Activated CD8-positive, alpha-beta T cell treated with anti-CD3 and anti-CD28 coated beads, Interleukin-2, amount 10 ng/mL, durations not matched to agents 7 days and 5 days (primary cell): ENCODE measurements around the gene SPATA17. TPM values are rescaled to one million over a fixed set of nuclear protein-coding genes. Genes with fewer than 3 reads are reported as not detected.

Experiments
- ATAC-seq: fragments of 150-1000 bp; cut with Tn5 transposase; one replicate; pipeline ENCODE4 v1.10.0; 2021; ENCODE audit warnings: moderate library complexity
- CTCF ChIA-PET: fragments of 350-600 bp; sonication (Branson Sonifier 250); formaldehyde crosslinking; loops from one replicate; lab custom pipeline; 2021; ENCODE audit warnings: antibody characterized with exemption; lab: Charles Lee
- POLR2A ChIA-PET: fragments of 350-600 bp; sonication (Branson Sonifier 250); formaldehyde crosslinking; loops from one replicate; lab custom pipeline; 2021; ENCODE audit warnings: antibody characterized with exemption; lab: Charles Lee
- DNase-seq: peaks from one replicate; pipeline ENCODE4 v3.0.0-alpha.2; 2020
- H3K27ac Mint-ChIP-seq: one replicate; pipeline ENCODE4 v1.8.0; 2021; ENCODE audit warnings: mild to moderate bottlenecking, mixed read lengths
- H3K27me3 Mint-ChIP-seq: one replicate; pipeline ENCODE4 v1.8.0; 2021; ENCODE audit warnings: low read depth, mixed read lengths
- H3K36me3 Mint-ChIP-seq: one replicate; pipeline ENCODE4 v1.8.0; 2021; ENCODE audit warnings: low read depth, mixed read lengths
- H3K4me1 Mint-ChIP-seq: one replicate; pipeline ENCODE4 v1.8.0; 2021; ENCODE audit warnings: low read depth, mixed read lengths
- H3K4me3 Mint-ChIP-seq: one replicate; pipeline ENCODE4 v1.8.0; 2021; ENCODE audit warnings: mild to moderate bottlenecking, mixed read lengths
- H3K9me3 Mint-ChIP-seq: one replicate; pipeline ENCODE4 v1.8.0; 2022; ENCODE audit warnings: mixed read lengths; ENCODE audit not compliant: insufficient read depth
- total RNA-seq, 2 experiments: library from RNA; stranded (reverse); gene quantifications; one replicate each; pipeline ENCODE4 v1.2.3, GENCODE V29; 2021

Gene SPATA17
- total RNA-seq, 2 experiments from 2014 or later, result not detected

- POLR2A ChIA-PET, result no interaction called here
- DNase-seq (no peak), ATAC-seq (no peak)
- H3K9me3 Mint-ChIP-seq, result no peaks in the 10 kb centered on the region
- no peaks in the 10 kb centered on the region for H3K4me1 Mint-ChIP-seq
- H3K27me3 Mint-ChIP-seq, result no peaks in the 10 kb centered on the region
- CTCF ChIA-PET, result no interaction called here
- no peak overlapping the region for H3K27ac Mint-ChIP-seq
- H3K36me3 Mint-ChIP-seq, result no peaks in the 10 kb centered on the region
- no peak overlapping the region for H3K4me3 Mint-ChIP-seq
These were observed 236.4 kb downstream of the SPATA17 start for GRCh38 chr1:217867446-217867995.

DNA sequence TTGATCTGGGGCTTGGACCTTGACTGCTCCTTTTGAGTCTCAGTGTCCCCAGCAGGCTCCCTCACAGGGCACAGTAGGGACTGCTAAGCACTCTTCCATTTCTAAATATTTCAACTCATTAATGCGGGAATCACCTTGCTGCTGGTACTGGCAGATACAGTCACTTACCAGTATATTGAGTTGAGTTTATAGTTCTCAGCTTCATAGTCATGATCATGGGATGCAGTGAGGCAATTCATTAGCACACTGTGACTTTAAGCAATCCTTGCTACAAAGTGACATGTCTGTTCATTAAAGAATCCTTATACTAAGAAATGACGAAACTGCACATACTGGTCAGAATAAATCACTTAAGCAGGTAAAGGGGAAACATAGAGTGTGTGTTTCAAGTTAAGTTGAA is 240.8 kb downstream of the SPATA17 start:
- Mint-ChIP-seq H3K4me1 (no peaks in the 10 kb centered on the region), H3K9me3 (no peaks in the 10 kb centered on the region), H3K36me3 (no peaks in the 10 kb centered on the region), H3K27ac (no peak overlapping the region), H3K4me3 (no peak overlapping the region), H3K27me3 (no peaks in the 10 kb centered on the region)
- ATAC-seq, result no peak
- ChIA-PET CTCF (no interaction called here), POLR2A (no interaction called here)
- no peak for DNase-seq

GRCh38 chr1:217875229-217875628 is 244.1 kb downstream of the SPATA17 start:
- H3K4me3 Mint-ChIP-seq, result no peak overlapping the region
- ChIA-PET CTCF (no interaction called here), POLR2A (no interaction called here)
- no peak for ATAC-seq
- H3K27ac Mint-ChIP-seq, result no peak overlapping the region
- H3K27me3 Mint-ChIP-seq, result no peaks in the 10 kb centered on the region
- H3K36me3 Mint-ChIP-seq, result no peaks in the 10 kb centered on the region
- no peaks in the 10 kb centered on the region for H3K9me3 Mint-ChIP-seq
- H3K4me1 Mint-ChIP-seq, result no peaks in the 10 kb centered on the region
- DNase-seq, result no peak

DNA sequence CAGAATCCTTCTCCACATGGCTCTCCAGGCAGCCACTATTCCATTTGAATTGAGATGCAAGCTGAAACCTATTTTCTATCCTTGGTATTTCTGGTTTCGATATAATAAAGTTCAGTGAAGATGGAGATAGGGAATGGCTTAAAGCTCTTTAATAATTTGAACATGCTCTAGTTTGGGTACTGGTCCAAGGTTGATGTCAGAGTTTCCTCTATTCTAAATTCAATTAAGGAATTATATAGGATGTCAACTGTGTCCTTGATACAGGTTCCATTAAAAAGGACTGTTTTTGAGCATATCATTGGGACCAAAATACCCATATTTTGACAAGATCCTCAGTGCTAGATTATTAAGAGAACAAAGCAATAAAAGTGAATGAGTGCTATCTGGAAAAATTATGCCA is 245.3 kb downstream of the SPATA17 start:
- Mint-ChIP-seq H3K27ac (no peak overlapping the region), H3K4me3 (no peak overlapping the region), H3K27me3 (no peaks in the 10 kb centered on the region), H3K36me3 (no peaks in the 10 kb centered on the region), H3K9me3 (no peaks in the 10 kb centered on the region), H3K4me1 (no peaks in the 10 kb centered on the region)
- ChIA-PET CTCF (no interaction called here), POLR2A (no interaction called here)
- ATAC-seq, result no peak
- no peak for DNase-seq

DNA sequence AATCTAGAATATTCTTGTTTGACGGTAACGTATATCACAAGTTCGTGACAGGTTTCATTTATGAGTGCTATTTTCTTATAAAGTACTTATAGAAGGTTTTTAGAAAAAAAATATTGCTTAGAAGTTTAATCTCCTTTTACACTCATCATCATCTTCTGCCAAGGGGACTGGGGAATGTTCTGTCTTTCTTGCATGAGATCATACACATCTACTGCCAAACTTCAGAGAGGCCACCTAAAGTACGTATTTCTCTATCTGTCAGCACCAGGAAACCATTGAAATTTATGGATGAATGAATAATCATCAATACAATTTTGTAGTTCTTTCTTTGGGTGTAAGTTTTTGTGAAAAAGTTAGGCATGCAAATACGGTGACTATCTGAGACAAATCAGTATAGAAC is 245.8 kb downstream of the SPATA17 start:
- Mint-ChIP-seq H3K27me3 (no peaks in the 10 kb centered on the region), H3K4me1 (no peaks in the 10 kb centered on the region), H3K27ac (no peak overlapping the region), H3K4me3 (no peak overlapping the region), H3K9me3 (no peaks in the 10 kb centered on the region), H3K36me3 (no peaks in the 10 kb centered on the region)
- ChIA-PET POLR2A (no interaction called here), CTCF (no interaction called here)
- no peak for DNase-seq
- no peak for ATAC-seq

GRCh38 chr1:217881131-217881543 is 250.0 kb downstream of the SPATA17 start:
- ChIA-PET POLR2A (no interaction called here), CTCF (no interaction called here)
- Mint-ChIP-seq H3K4me1 (no peaks in the 10 kb centered on the region), H3K9me3 (no peaks in the 10 kb centered on the region), H3K27me3 (no peaks in the 10 kb centered on the region), H3K4me3 (no peak overlapping the region), H3K27ac (no peak overlapping the region), H3K36me3 (no peaks in the 10 kb centered on the region)
- no peak for DNase-seq
- no peak for ATAC-seq

- ChIA-PET CTCF (no interaction called here), POLR2A (interaction anchor here (0.6 kb wide), 1 partner anchor 114 kb away, joined by 3 read pairs; no protein-coding TSS in a partner anchor)
- Mint-ChIP-seq H3K36me3 (no peaks in the 10 kb centered on the region), H3K27ac (no peak overlapping the region), H3K4me1 (no peaks in the 10 kb centered on the region), H3K9me3 (no peaks in the 10 kb centered on the region), H3K27me3 (no peaks in the 10 kb centered on the region), H3K4me3 (no peak overlapping the region)
- ATAC-seq (no peak), DNase-seq (no peak)
These were observed 250.6 kb downstream of the SPATA17 start for GRCh38 chr1:217881607-217882332.

- H3K27me3 Mint-ChIP-seq, result no peaks in the 10 kb centered on the region
- no peaks in the 10 kb centered on the region for H3K36me3 Mint-ChIP-seq
- no peak overlapping the region for H3K4me3 Mint-ChIP-seq
- no peak overlapping the region for H3K27ac Mint-ChIP-seq
- H3K9me3 Mint-ChIP-seq, result no peaks in the 10 kb centered on the region
- ATAC-seq, result no peak
- POLR2A ChIA-PET, result no interaction called here
- no peaks in the 10 kb centered on the region for H3K4me1 Mint-ChIP-seq
- CTCF ChIA-PET, result no interaction called here
- no peak for DNase-seq
These were observed 254.0 kb downstream of the SPATA17 start for GRCh38 chr1:217885181-217885580.

- ChIA-PET POLR2A (no interaction called here), CTCF (no interaction called here)
- no peak for DNase-seq
- Mint-ChIP-seq H3K27me3 (no peaks in the 10 kb centered on the region), H3K4me1 (no peaks in the 10 kb centered on the region), H3K36me3 (no peaks in the 10 kb centered on the region), H3K9me3 (no peaks in the 10 kb centered on the region), H3K27ac (no peak overlapping the region), H3K4me3 (no peak overlapping the region)
- no peak for ATAC-seq
These were observed 257.2 kb downstream of the SPATA17 start for GRCh38 chr1:217888328-217888727.

- Mint-ChIP-seq H3K36me3 (no peaks in the 10 kb centered on the region), H3K4me3 (no peak overlapping the region), H3K27ac (no peak overlapping the region), H3K27me3 (no peaks in the 10 kb centered on the region), H3K4me1 (no peaks in the 10 kb centered on the region), H3K9me3 (no peaks in the 10 kb centered on the region)
- ChIA-PET POLR2A (no interaction called here), CTCF (no interaction called here)
- no peak for DNase-seq
- no peak for ATAC-seq
These were observed 258.3 kb downstream of the SPATA17 start for GRCh38 chr1:217889401-217889800.

- DNase-seq (no peak), ATAC-seq (no peak)
- Mint-ChIP-seq H3K4me3 (no peak overlapping the region), H3K27me3 (no peaks in the 10 kb centered on the region), H3K4me1 (no peaks in the 10 kb centered on the region), H3K9me3 (no peaks in the 10 kb centered on the region), H3K27ac (no peak overlapping the region), H3K36me3 (no peaks in the 10 kb centered on the region)
- ChIA-PET CTCF (no interaction called here), POLR2A (no interaction called here)
These were observed 260.8 kb downstream of the SPATA17 start for GRCh38 chr1:217891966-217892365.

DNA sequence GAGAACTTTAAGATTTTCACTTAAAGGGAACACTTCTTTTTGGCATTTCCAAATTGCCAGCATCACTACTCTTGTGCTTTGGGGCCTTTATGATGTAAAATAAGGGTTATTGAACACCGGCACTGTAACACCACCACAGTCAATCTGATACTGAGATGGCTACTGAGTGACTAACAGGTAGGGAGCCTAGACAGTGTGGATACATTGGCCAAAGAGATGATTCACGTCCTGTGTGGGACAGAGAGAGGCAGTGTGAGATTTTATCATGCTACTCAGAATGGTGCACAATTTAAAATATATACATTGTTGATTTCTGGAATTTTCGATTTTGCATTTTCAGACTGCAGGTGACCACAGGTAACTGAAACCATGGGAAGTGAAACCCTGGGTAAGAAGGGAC is 261.6 kb downstream of the SPATA17 start:
- CTCF ChIA-PET, result no interaction called here
- no peak overlapping the region for H3K4me3 Mint-ChIP-seq

More for the DNA sequence above, 261.6 kb downstream of the SPATA17 start:
- H3K27ac Mint-ChIP-seq, result no peak overlapping the region
- H3K4me1 Mint-ChIP-seq, result no peaks in the 10 kb centered on the region
- no peaks in the 10 kb centered on the region for H3K9me3 Mint-ChIP-seq
- POLR2A ChIA-PET, result no interaction called here
- ATAC-seq (no peak), DNase-seq (no peak)
- H3K36me3 Mint-ChIP-seq, result no peaks in the 10 kb centered on the region
- no peaks in the 10 kb centered on the region for H3K27me3 Mint-ChIP-seq
